GM19455 (cell line): ENCODE measurements around the gene TNFSF4.
"Not testable (repeated sequence)": the region's sequence is repeated elsewhere in the genome, so short reads cannot be mapped to it uniquely, and the experiment has no call there.

ENCODE experiments used
- ATAC-seq: cut with Tn5 transposase; IDR thresholded peaks from one replicate; pipeline ENCODE4 v1.9.1; 2021; ENCODE audit not compliant: unreplicated experiment

Gene TNFSF4

GRCh38 chr1:173164686-173165085 is 42.4 kb downstream of the TNFSF4 start:
- no peak for ATAC-seq

DNA sequence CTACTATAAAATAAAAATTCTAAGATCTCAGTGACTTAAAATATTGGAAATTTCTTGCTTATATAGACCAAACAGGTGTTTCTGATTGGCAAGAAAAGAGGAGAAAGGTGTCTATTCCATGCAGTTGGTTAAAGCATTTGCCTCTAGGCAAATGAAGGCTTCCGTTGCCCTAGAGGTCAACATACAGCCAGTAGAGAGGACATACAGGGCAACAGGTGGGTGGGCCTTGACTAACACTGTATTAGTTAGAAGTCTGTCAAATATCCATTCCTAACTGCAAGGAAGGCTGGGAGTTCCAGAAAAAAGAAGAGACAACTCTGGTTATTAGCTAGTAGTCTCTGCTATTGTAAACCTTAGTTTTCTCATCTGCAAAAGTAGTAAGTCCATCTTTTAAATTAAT is 43.0 kb downstream of the TNFSF4 start:
- ATAC-seq, result no peak

DNA sequence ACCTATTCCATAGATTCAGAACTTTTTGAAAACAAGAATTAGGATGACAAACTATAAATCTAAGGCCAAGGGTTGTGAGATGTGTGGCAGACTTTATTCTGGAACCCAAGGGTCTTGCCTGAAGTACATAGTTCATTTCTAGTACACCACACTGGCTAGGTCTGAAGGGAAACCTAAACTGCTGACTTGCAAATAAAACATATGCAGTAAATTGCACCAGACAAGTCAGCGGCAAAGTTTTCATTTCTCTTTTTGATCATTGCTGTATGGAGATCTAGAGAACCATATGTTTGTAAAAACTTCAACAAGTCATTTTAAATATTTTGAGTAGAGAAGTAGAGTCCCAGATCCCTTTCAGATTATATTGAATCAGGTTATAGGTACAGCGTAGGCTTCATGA is 43.9 kb downstream of the TNFSF4 start:
- no peak for ATAC-seq

DNA sequence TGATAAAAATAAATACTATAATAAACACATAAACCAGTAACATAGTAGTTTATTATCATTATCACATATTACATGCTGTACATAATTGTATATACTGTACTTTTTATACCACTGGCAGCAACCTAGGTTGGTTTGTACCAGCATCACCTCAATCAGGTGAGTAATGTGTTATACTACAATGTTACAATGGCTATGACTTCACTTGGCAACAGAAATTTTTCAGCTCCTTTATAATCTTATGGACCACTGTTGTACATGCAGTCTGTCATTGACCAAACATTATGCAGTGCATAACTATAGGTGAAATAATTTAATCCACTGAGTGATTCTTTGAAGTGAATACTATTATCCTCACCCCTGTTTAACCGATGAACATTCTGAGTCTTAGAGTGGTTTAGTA is 44.5 kb downstream of the TNFSF4 start:
- ATAC-seq, result no peak

DNA sequence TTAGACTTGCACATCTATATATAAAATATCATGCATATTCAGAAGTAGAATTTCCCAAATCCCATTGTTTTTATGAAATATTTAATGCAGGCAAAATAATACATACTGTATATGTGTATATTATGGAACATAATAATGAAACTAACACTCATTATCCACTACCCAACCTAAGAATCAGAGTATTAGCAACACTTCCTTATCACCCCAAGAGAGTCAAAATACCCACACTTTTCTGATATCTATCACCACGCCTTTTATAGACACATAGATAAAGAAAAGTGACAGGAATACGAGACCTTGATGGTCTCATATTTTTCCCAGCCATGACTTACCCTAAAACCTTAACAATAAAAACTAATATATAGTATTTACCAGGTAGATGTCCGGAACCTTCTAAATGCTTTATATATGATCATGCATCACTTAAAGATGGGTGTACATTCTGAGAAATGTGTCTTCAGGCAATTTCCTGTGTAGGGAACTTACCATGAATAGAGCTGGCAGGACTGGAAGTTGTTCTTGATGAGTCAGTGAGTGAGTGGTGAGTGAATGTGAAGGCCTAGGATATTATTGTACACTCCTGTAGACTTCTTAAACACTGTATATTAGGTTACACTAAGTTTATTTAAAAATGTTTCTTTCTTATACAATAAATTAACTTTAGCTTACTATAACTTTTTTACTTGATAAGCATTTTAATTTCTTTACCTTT is 45.5 kb downstream of the TNFSF4 start:
- ATAC-seq, result no peak

DNA sequence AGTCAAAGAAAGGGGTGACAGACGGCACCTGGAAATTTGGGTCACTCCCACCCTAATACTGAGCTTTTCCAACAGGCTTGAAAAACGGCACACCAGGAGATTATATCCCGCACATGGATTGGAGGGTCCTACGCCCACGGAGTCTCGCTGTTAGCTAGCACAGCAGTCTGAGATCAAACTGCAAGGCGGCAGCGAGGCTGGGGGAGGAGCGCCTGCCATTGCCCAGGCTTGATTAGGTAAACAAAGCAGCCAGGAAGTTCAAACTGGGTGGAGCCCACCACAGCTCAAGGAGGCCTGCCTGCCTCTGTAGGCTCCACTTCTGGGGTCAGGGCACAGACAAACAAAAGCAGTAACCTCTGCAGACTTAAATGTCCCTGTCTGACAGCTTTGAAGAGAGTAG is 53.2 kb downstream of the TNFSF4 start:
- ATAC-seq, result not testable (repeated sequence)

- ATAC-seq, result no peak
Measured at GRCh38 chr1:173153503-173153902, 53.6 kb downstream of the TNFSF4 start.

DNA sequence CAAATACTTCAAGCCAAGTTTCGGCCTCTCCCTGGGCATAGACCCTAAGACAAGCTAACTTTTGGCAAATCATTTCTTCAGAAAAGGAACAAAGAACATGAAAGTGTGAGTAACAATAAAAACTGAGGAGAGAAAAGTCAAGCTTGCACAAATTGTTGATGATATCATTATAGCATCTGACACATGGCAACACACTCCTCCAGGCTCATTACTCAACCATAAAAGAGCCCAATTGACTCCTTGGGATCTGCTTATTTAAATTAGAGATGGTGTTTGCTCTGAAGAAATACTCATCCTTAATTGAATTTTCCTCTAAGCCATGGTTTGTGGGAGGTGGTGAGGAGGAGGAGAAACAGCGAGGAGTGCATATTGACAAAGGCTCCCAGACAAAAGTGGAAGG is 54.5 kb downstream of the TNFSF4 start:
- ATAC-seq, result no peak

GRCh38 chr1:173150795-173151194 is 56.3 kb downstream of the TNFSF4 start:
- no peak for ATAC-seq

GRCh38 chr1:173149887-173150286 is 57.2 kb downstream of the TNFSF4 start:
- no peak for ATAC-seq

GRCh38 chr1:173148971-173149370 is 58.2 kb downstream of the TNFSF4 start:
- no peak for ATAC-seq

DNA sequence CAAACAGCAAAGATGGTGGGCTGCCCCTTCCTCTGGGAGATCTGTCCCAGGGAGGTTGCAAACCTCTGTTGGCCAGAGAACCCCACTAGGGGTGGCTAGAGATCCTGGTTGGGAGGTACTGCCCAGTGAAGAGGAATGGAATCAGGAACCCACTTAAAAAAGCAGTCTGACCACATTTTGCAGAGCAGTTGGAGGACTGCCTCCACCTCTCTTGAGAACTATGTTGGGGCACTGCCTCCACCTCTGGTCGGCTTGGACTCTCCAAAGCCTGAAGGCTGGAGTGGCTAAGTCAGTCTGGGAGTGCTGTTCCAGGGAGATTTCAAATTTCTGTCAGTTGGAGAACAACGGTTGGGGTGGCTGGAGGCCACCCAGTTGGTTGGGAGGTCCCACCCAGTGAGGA is 58.6 kb downstream of the TNFSF4 start:
- no peak for ATAC-seq

DNA sequence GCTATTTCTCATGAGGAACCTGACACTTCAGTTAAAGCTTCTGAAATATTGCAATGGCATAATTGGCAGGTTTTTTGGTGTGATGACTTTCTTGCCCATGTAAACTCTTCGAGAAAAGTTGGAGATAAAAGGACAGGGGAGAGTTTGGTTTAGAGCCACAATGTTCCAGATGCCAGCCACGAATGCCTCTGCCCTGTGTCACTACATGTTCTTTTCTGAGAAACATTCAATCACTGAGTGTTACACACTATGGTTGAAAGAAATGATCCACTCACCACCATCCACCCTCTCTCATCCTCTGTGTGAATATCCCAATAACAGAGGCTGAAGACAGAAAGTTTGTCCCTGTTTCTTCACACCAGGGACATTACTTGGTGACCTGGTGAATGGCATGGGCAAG is 66.4 kb downstream of the TNFSF4 start:
- ATAC-seq, result no peak

GRCh38 chr1:173139706-173140105 is 67.4 kb downstream of the TNFSF4 start:
- ATAC-seq, result no peak

- ATAC-seq, result no peak
Measured at GRCh38 chr1:173137107-173137706, 69.9 kb downstream of the TNFSF4 start.

GRCh38 chr1:173134800-173135199 is 72.3 kb downstream of the TNFSF4 start:
- no peak for ATAC-seq

DNA sequence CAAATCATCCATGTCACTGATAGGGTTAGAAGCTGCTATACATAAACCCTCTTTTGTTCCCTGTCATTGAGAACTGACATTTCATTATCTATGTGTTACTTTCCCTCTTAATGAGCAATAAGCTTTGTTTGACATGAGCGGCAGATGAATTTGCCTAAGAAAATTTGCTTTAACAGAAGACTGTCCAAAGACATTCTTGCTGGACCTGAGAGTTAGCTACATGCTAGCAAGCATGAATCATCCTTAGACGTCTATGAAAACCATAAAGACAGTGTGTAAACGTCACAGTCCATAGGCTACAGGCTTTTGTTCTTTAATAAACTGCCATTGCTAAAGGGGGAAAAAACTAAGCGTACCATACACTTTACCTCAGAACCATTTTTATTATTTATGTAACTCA is 73.1 kb downstream of the TNFSF4 start:
- no peak for ATAC-seq
